ENCODE measurements around the gene TRPV6. TPM values are rescaled to one million over a fixed set of nuclear protein-coding genes. Genes with fewer than 3 reads are reported as not detected.

TRPV6 gene
- total RNA-seq, 4 donors from 2014 or later, result under 0.01 TPM; not detected in 3

DNA sequence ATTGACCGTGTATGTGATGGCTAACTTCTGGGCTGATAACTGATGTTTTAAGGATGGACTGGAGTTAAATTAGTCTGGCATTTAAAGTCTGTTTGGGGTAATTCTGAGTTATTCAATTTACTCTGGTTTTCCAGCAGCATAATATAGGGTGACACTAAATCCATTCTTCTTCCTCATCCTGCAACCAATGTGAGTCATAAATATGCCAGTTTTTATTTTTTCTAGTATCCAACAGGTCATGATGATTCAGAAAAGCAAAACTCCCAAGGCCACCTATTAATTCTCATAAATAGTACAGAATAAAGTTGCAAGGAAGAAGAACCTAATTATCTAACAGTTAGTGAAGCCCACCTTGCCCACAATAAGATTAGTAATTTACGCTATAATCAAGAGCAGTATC, 38.2 kb downstream of the TRPV6 start:
- TF ChIP-seq, protein P1, sequence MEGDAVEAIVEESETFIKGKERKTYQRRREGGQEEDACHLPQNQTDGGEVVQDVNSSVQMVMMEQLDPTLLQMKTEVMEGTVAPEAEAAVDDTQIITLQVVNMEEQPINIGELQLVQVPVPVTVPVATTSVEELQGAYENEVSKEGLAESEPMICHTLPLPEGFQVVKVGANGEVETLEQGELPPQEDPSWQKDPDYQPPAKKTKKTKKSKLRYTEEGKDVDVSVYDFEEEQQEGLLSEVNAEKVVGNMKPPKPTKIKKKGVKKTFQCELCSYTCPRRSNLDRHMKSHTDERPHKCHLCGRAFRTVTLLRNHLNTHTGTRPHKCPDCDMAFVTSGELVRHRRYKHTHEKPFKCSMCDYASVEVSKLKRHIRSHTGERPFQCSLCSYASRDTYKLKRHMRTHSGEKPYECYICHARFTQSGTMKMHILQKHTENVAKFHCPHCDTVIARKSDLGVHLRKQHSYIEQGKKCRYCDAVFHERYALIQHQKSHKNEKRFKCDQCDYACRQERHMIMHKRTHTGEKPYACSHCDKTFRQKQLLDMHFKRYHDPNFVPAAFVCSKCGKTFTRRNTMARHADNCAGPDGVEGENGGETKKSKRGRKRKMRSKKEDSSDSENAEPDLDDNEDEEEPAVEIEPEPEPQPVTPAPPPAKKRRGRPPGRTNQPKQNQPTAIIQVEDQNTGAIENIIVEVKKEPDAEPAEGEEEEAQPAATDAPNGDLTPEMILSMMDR (IDR thresholded peaks at IDR 0.05; ENCODE audit: low read depth), result no peak

DNA sequence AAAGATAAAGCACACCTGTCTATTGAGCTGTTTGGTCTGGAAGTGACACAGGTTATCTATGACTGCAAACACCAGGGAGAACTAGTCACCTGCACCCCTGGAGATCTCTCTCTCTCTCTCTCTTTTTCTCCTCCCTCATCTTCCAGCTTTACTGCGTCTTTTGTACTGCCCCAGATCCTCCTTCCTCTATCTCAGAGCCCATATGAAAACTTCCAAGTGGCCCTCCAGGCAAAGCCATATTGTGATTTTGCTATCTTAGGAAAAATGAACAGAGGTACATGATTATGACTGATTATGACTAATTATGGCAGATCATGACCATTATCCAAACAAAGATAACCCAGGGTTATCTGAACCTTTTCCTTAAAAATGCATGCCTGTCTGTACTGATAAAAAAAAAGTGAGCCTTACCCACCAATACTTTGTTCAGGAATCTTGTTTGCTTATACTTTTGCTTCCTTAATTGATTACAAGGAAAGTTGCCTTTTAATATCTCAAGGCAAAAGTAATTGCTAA, 43.2 kb downstream of the TRPV6 start:
- TF ChIP-seq, protein P1 (IDR thresholded peaks at IDR 0.05; ENCODE audit: low read depth), result no peak

DNA sequence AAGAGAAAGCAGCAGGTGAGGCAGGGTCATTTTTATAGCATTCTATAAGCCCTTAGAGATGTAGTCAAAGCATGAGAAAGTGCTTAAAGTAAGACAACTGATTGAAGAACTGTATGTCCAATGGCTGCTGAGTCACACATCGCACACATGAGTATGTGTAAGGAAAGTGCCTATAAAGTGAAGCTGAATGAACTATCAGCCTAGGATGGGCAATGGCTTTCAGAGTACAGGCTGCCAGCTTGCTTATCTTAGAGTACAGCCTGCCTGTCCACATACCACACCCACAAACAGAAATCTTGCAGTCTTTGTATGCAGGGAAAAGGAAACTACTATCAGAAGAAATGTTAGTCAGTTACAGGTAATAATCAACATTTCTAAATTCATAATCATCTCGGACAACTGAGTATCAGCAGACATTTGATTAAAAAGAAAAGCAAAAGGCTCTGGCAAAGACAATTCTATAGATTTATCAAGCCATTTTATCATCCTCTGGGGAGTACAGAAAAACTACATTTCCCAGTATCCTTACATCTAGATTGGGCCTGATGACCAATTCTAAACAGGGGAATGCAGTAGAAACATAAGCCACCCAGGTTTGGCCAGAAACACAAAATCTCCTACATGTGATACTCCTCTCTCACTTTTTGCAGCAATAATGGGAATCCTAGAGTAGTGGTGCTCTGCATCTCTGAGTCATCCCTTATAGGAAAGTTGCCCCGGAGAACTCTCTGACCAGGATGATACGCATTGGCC, 46.9 kb downstream of the TRPV6 start:
- TF ChIP-seq, protein P1 (IDR thresholded peaks at IDR 0.05; ENCODE audit: low read depth), result no peak

DNA sequence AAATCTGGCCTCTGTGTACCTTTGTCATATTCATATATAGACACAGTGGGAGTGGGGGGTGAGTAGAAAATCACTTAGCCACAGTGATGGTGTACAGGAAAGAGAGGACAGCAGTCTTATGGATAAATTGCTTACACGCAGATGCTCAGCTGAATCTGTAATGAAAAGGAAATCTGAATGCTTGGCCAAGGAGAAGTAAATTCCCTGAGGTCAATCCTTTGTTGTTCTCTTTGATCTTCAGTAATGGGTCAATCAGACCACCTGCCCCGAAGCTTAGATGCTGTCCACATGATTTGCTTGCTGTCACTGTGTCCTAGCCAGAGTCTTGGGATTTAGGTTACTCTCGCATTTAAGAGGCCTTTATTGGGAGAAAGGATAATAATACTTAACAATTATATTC, 49.1 kb downstream of the TRPV6 start:
- TF ChIP-seq, protein P1 (IDR thresholded peaks at IDR 0.05; ENCODE audit: low read depth), result no peak

DNA sequence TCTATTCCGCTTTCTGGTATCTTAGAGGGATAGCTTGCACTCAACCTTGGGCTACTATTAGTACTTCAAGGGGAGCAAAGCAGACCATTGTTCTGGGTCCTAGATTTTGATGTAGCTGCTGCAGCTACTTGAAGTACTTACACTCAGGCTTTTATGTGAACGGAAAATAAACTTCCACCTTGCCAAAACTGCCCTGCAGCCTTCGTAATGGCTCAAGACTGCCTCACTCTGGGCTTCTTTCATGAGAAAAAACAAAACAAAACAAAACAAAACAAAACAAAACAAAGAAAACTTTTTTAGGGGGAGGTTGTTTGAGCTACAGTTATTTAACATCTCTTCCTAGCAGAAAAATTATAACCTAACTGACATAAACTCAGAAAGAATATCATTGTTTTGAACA, 50.1 kb downstream of the TRPV6 start:
- TF ChIP-seq, protein P1 (IDR thresholded peaks at IDR 0.05; ENCODE audit: low read depth), result no peak

DNA sequence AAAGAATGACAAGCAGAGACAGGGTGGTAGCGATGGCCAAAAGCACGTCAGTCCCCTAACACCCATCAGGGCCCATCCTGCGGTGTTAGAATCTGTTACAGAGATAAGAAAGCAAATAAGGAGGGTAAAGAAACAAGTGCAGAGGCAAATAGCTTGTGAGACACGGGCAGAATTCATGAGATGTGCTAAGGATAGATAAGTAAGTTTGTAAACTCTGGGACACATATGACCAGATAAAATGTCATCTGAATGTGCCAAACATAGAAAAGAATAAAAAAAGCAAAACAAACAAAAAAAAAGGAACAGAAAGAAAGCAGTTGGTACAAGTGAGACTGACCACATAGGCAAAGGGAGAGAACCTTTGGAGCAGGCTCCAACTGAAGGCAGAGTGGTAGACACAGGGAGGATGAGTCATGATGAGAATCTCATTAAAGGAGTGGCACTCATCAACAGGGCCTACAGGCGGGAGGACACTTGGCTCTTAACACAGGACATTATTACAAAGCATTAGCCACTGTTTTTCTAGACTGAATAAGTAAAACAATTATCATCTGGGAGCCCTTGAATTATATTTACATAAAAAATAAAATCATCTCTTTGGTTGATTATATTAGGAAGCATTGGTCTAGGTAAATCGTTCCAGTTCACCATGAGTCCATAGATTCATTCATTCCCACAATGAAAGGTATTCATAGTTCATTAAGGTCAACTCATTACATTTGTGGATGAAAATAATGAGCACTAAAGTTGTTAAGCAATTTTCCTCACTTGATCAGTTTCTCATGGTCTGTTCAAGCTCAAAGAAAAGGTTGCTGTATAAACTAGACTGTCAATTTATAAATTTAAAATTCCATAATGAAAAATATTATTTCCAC, 52.1 kb downstream of the TRPV6 start:
- TF ChIP-seq, protein P1 (IDR thresholded peaks at IDR 0.05; ENCODE audit: low read depth), result no peak

DNA sequence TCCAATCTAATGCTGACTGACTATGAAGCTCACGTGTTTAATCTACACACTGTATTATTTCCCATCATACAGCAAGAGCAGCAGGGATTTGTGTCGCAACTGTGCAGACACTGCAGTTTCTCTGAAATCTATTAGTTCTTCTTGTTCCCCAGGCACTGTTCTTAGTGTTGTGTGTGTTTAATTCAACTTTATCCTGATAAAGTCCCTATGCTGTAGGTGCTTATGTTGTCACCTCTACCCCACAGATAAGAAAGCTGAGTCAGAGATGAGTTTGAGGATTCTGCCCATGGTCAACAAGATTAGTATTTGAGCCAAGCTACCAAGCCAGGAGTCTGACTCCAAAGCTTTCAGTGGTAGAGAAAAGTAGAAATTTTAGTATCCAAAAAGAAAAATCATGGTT, 53.1 kb downstream of the TRPV6 start:
- TF ChIP-seq, protein P1 (IDR thresholded peaks at IDR 0.05; ENCODE audit: low read depth), result no peak

Measured in subcutaneous adipose tissue (tissue), 4 donors.